Right atrium auricular region (tissue), 2 donors: Measurements from ENCODE around the gene DGKZ. TPM values are rescaled to one million over a fixed set of nuclear protein-coding genes. Genes with fewer than 3 reads are reported as not detected.

Experiments
- DNase-seq: peaks from one replicate; pipeline ENCODE4 v3.0.0-alpha.2; 2019; ENCODE audit warnings: low spot score
- H3K27ac ChIP-seq, 2 donors: fragments of 200-600 bp; sonication (generic); 1 replicate in 1 of 2; 2 replicates in 1 of 2; pipeline ENCODE4 v1.5.1; 2016 to 2019
- H3K27me3 ChIP-seq, 2 donors: fragments of 200-600 bp; sonication (generic); one replicate each; pipeline versions ENCODE4 v1.5.1 to v1.6.0; 2017 to 2019
- H3K36me3 ChIP-seq: fragments of 200-600 bp; sonication (generic); one replicate; pipeline ENCODE4 v1.5.1; 2016
- H3K4me1 ChIP-seq, 2 donors: fragments of 200-600 bp; sonication (generic); one replicate each; pipeline versions ENCODE4 v1.5.1 to v1.6.0; 2017 to 2019
- H3K4me3 ChIP-seq, 2 donors: fragments of 200-600 bp; sonication (generic); 1 replicate in 1 of 2; 2 replicates in 1 of 2; pipeline ENCODE4 v1.5.1; 2017 to 2019; ENCODE audit warnings: mild to moderate bottlenecking in 1 of 2, moderate library complexity in 1 of 2
- H3K9me3 ChIP-seq, 2 donors: fragments of 200-600 bp; sonication (generic); one replicate each; pipeline ENCODE4 v1.5.1; 2019
- CTCF ChIP-seq, 2 donors: fragments of 200-600 bp; sonication (generic); IDR thresholded peaks; one replicate each; pipeline ENCODE4 v1.5.1; 2019; ENCODE audit warnings: antibody characterized with exemption in 2 of 2
- total RNA-seq, 2 donors: library from RNA; depleted of rRNA; stranded (reverse); fragments of >200 nt; gene quantifications; one replicate each; pipeline ENCODE4 v1.1.0, GENCODE V29; 2016

Gene DGKZ
- total RNA-seq, 2 donors from 2014 or later, result 91.7 to 116 TPM

- Histone ChIP-seq H3K36me3 (peaks cover 22% of the 10 kb centered on the region), H3K4me1 (peaks cover 0 to 24% of the 10 kb centered on the region in 2 donors), H3K4me3 (no peak overlapping the region), H3K27ac (no peak overlapping the region), H3K9me3 (no peaks in the 10 kb centered on the region), H3K27me3 (no peaks in the 10 kb centered on the region)
- no peak for TF ChIP-seq CTCF (IDR thresholded peaks at IDR 0.05)
- no peak for DNase-seq
Measured at GRCh38 chr11:46321757-46322156, 25.5 kb upstream of the DGKZ start.

GRCh38 chr11:46322759-46323158, 24.5 kb upstream of the DGKZ start:
- TF ChIP-seq CTCF (IDR thresholded peaks at IDR 0.05), result peak in 1 of 2 donors; percentile 9
- DNase-seq, result no peak
- Histone ChIP-seq H3K27ac (no peak overlapping the region), H3K36me3 (peaks cover 22% of the 10 kb centered on the region), H3K9me3 (no peaks in the 10 kb centered on the region), H3K4me3 (no peak overlapping the region), H3K27me3 (no peaks in the 10 kb centered on the region), H3K4me1 (peaks cover 0 to 17% of the 10 kb centered on the region in 2 donors)

- H3K4me3 ChIP-seq, result no peak overlapping the region
- H3K27me3 ChIP-seq, result no peaks in the 10 kb centered on the region
- TF ChIP-seq CTCF (IDR thresholded peaks at IDR 0.05), result no peak
- H3K4me1 ChIP-seq, result peaks cover 0 to 13% of the 10 kb centered on the region in 2 donors
- no peaks in the 10 kb centered on the region for H3K9me3 ChIP-seq
- H3K27ac ChIP-seq, result no peak overlapping the region
- DNase-seq, result no peak
- H3K36me3 ChIP-seq, result no peaks in the 10 kb centered on the region
Measured at GRCh38 chr11:46326813-46327416, 20.3 kb upstream of the DGKZ start.

GRCh38 chr11:46327829-46328228, 19.4 kb upstream of the DGKZ start:
- Histone ChIP-seq H3K9me3 (no peaks in the 10 kb centered on the region), H3K36me3 (no peaks in the 10 kb centered on the region), H3K4me3 (no peak overlapping the region), H3K27me3 (peaks cover 0 to 7% of the 10 kb centered on the region in 2 donors), H3K27ac (no peak overlapping the region), H3K4me1 (peaks cover 0 to 22% of the 10 kb centered on the region in 2 donors)
- no peak for DNase-seq
- no peak for TF ChIP-seq CTCF (IDR thresholded peaks at IDR 0.05)

GRCh38 chr11:46330154-46330553, 17.1 kb upstream of the DGKZ start:
- TF ChIP-seq CTCF (IDR thresholded peaks at IDR 0.05), result no peak
- no peak for DNase-seq
- no peaks in the 10 kb centered on the region for H3K36me3 ChIP-seq
- peaks cover 0 to 8% of the 10 kb centered on the region in 2 donors for H3K27me3 ChIP-seq
- H3K9me3 ChIP-seq, result no peaks in the 10 kb centered on the region
- no peak overlapping the region for H3K27ac ChIP-seq
- no peak overlapping the region for H3K4me3 ChIP-seq
- peaks cover 0 to 36% of the 10 kb centered on the region in 2 donors for H3K4me1 ChIP-seq
